Measurements from ENCODE around the gene ZBTB7A. TPM values are rescaled to one million over a fixed set of nuclear protein-coding genes. Genes with fewer than 3 reads are reported as not detected.

Gene ZBTB7A
- total RNA-seq, 3 donors from 2014 or later = 29.0 to 38.7 (median 29.8) TPM

- Histone ChIP-seq H3K4me1 (no peaks in the 10 kb centered on the region), H3K9me3 (no peaks in the 10 kb centered on the region), H3K27ac (no peak overlapping the region), H3K27me3 (no peaks in the 10 kb centered on the region), H3K4me3 (no peak overlapping the region), H3K36me3 (no peaks in the 10 kb centered on the region)
- intact Hi-C loops (cut with DNase I; ENCODE audit: low total_unique reads) = no loop called here
- no peak for DNase-seq (ENCODE audit: low spot score in 2 of 2)
- TF ChIP-seq POLR2AphosphoS5 (IDR thresholded peaks at IDR 0.05) = no peak
Observed at GRCh38 chr19:4102339-4103079, 35.8 kb upstream of the ZBTB7A start.

- Histone ChIP-seq H3K9me3 (no peaks in the 10 kb centered on the region), H3K27me3 (no peaks in the 10 kb centered on the region), H3K4me1 (no peaks in the 10 kb centered on the region), H3K36me3 (no peaks in the 10 kb centered on the region), H3K4me3 (no peak overlapping the region), H3K27ac (no peak overlapping the region)
- intact Hi-C loops (cut with DNase I; ENCODE audit: low total_unique reads) = no loop called here
- DNase-seq (ENCODE audit: low spot score in 2 of 2) = no peak
- TF ChIP-seq CTCF (IDR thresholded peaks at IDR 0.05) (no peak), POLR2A (IDR thresholded peaks at IDR 0.05) (no peak), POLR2AphosphoS5 (IDR thresholded peaks at IDR 0.05) (no peak)
Observed at GRCh38 chr19:4101496-4101770, 34.7 kb upstream of the ZBTB7A start.

GRCh38 chr19:4100647-4101495 is 34.2 kb upstream of the ZBTB7A start:
- Histone ChIP-seq H3K4me1 (no peaks in the 10 kb centered on the region), H3K4me3 (no peak overlapping the region), H3K27ac (no peak overlapping the region), H3K9me3 (no peaks in the 10 kb centered on the region), H3K27me3 (no peaks in the 10 kb centered on the region), H3K36me3 (no peaks in the 10 kb centered on the region)
- DNase-seq (ENCODE audit: low spot score in 2 of 2) = no peak
- no peak for TF ChIP-seq POLR2AphosphoS5 (IDR thresholded peaks at IDR 0.05)
- no peak for TF ChIP-seq CTCF (IDR thresholded peaks at IDR 0.05)
- TF ChIP-seq POLR2A (IDR thresholded peaks at IDR 0.05) = no peak
- intact Hi-C loops (cut with DNase I; ENCODE audit: low total_unique reads) = no loop called here

GRCh38 chr19:4099041-4099764 is 32.5 kb upstream of the ZBTB7A start:
- no peaks in the 10 kb centered on the region for H3K36me3 ChIP-seq

GRCh38 chr19:4098493-4098892 is 31.8 kb upstream of the ZBTB7A start:
- no peak overlapping the region for H3K4me3 ChIP-seq
- H3K27ac ChIP-seq = no peak overlapping the region
- H3K4me1 ChIP-seq = no peaks in the 10 kb centered on the region
- no peaks in the 10 kb centered on the region for H3K27me3 ChIP-seq
- H3K36me3 ChIP-seq = no peaks in the 10 kb centered on the region
- TF ChIP-seq POLR2AphosphoS5 (IDR thresholded peaks at IDR 0.05) = no peak
- DNase-seq (ENCODE audit: low spot score in 2 of 2) = no peak
- no peaks in the 10 kb centered on the region for H3K9me3 ChIP-seq
- intact Hi-C loops (cut with DNase I; ENCODE audit: low total_unique reads) = no loop called here

More at GRCh38 chr19:4099041-4099764, 32.5 kb upstream of the ZBTB7A start:
- Histone ChIP-seq H3K27me3 (no peaks in the 10 kb centered on the region), H3K4me3 (no peak overlapping the region), H3K27ac (no peak overlapping the region), H3K9me3 (no peaks in the 10 kb centered on the region), H3K4me1 (no peaks in the 10 kb centered on the region)
- intact Hi-C loops (cut with DNase I; ENCODE audit: low total_unique reads) = no loop called here
- TF ChIP-seq POLR2AphosphoS5 (IDR thresholded peaks at IDR 0.05) (no peak), POLR2A (IDR thresholded peaks at IDR 0.05) (no peak), CTCF (IDR thresholded peaks at IDR 0.05) (no peak)
- DNase-seq (ENCODE audit: low spot score in 2 of 2) = no peak

- no peak for DNase-seq (ENCODE audit: low spot score in 2 of 2)
- Histone ChIP-seq H3K36me3 (no peaks in the 10 kb centered on the region), H3K4me1 (no peaks in the 10 kb centered on the region), H3K27ac (peak overlapping the region in 1 of 2 donors; percentile 32), H3K27me3 (no peaks in the 10 kb centered on the region), H3K9me3 (no peaks in the 10 kb centered on the region), H3K4me3 (no peak overlapping the region)
- intact Hi-C loops (cut with DNase I; ENCODE audit: low total_unique reads) = no loop called here
- TF ChIP-seq POLR2A (IDR thresholded peaks at IDR 0.05) = no peak
- no peak for TF ChIP-seq POLR2AphosphoS5 (IDR thresholded peaks at IDR 0.05)
- TF ChIP-seq CTCF (IDR thresholded peaks at IDR 0.05) = no peak
Observed at GRCh38 chr19:4097501-4097900, 30.8 kb upstream of the ZBTB7A start.
